GM10847 (cell line): ENCODE data around the gene MAGEC3.

ENCODE experiments used
- POLR2A ChIP-seq: IDR thresholded peaks from 2 replicates; pipeline ENCODE4 v1.6.1; 2011; ENCODE audit not compliant: insufficient read length; ENCODE audit errors: extremely low read depth

Gene MAGEC3, protein sequence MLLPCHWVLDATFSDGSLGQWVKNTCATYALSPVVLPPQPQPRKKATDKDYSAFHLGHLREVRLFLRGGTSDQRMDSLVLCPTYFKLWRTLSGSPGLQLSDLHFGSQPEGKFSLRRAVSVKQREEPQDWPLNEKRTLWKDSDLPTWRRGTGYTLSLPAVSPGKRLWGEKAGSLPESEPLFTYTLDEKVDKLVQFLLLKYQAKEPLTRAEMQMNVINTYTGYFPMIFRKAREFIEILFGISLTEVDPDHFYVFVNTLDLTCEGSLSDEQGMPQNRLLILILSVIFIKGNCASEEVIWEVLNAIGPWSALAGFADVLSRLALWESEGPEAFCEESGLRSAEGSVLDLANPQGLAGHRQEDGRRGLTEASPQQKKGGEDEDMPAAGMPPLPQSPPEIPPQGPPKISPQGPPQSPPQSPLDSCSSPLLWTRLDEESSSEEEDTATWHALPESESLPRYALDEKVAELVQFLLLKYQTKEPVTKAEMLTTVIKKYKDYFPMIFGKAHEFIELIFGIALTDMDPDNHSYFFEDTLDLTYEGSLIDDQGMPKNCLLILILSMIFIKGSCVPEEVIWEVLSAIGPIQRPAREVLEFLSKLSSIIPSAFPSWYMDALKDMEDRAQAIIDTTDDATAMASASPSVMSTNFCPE

GRCh38 chrX:141838016-141838415 lies at the start of gene MAGEC3:
Gene MAGEC3, plus strand, starts transcription at chrX:141838316. Its CDS starts 0 bp downstream, at chrX:141838316.
- TF ChIP-seq POLR2A, result no peak

DNA sequence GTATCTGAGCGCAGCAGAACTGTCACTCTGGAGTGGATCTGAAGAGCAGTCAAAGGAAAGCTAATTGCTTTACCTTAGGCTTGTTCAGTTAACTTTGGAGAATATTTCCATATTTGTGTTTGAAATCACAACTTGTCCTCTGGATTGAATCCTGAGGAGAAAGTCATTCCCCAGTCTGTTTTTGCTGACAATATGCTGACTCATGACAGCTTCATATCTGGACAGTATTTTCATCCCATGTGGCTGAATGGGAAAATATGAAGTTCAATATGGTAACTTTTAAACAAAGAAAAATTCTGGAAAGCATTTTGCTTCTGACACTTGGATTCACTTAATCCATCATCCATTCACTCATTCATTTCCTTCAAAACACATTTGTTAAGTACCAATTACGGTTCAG lies 46.3 kb upstream of the MAGEC3 start:
- TF ChIP-seq POLR2A, result no peak

DNA sequence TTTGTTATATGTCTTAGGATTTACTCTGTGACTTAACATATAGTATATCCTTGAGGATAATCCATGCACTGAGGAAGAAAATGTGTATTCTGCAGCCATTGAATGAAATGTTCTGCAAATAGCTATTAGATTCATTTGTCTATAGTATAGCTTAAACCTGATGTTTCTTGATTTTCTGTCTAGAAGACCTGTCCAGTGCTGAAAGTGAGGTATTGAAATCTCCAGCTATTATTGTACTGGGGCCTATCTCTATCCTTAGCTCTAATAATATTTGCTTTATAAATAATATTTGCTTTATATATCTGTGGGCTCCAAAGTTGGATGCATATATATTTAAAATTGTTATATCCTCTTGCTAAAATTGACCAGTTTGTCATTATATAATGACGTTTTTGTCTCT lies 26.7 kb upstream of the MAGEC3 start:
- TF ChIP-seq POLR2A, result no peak

- TF ChIP-seq POLR2A, result no peak
These were observed 23.8 kb upstream of the MAGEC3 start for GRCh38 chrX:141814213-141814857.

DNA sequence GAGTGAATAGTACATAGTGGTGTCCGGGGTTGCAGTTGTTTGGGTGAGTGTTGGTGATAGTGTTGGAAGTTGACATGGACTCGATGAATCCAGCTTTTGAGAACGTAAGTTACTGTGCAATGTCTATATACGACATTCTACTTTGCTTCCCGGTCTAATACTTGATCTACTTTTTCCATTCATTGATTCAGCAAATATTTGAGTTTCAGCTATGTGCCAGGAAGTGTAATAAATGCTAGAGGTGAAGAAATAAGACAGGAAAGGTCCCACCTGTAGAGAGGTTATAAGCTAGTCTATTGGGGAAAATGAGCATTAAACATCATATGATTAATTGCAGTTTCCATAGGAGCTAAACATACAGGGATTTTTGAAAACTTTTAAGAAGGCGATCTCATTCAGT lies 22.2 kb upstream of the MAGEC3 start:
- no peak for TF ChIP-seq POLR2A

- TF ChIP-seq POLR2A, result no peak
These were observed 5.9 kb upstream of the MAGEC3 start for GRCh38 chrX:141832247-141832646.

- no peak for TF ChIP-seq POLR2A
These were observed 1.7 kb downstream of the MAGEC3 start for GRCh38 chrX:141839856-141840255.

GRCh38 chrX:141857479-141857878 lies 19.4 kb downstream of the MAGEC3 start:
- TF ChIP-seq POLR2A, result no peak

DNA sequence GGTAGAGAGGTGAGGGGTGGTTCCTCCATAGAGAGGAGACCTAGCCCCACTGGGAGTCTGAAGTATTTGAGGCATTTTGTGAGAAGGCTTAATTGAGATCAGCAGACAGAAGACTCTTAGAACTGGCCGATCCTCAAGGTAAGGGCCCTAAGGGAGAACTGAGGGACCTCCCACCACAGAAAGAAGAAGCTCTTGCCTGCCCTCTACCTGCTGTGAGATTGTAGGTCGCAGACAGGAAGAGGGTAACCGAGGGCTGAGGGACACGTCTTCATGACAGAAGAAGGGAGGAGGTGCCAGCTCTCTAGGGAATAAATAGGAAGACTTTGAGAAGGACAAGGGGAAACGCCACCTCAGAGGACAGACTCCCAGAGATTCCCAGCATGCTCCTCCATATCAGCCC lies 41.5 kb downstream of the MAGEC3 start:
- TF ChIP-seq POLR2A, result no peak

DNA sequence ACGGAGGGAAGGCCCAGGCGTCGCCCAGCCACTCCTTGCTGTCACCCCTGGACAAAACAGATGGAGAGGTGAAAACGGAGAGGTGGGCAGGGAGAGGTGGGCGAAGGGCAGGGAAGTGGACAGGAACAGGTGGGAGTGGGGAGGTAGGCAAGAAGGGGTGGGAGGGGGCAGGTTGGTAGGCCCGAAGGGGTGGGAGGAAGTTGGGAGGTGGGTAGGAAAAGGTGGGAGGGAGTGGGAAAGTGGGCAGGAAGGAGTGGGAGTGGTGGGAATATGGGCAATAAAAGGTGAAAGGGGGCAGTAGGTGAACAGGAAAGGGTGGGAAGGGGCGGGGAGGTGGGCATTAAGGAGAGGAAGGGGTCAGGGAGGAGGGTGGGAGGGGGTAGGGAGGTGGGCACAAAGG lies 56.6 kb downstream of the MAGEC3 start:
- TF ChIP-seq POLR2A, result no peak

GRCh38 chrX:141897690-141898089 lies 59.6 kb downstream of the MAGEC3 start:
- no peak for TF ChIP-seq POLR2A

GRCh38 chrX:141902366-141902765 lies 64.2 kb downstream of the MAGEC3 start:
- no peak for TF ChIP-seq POLR2A

- no peak for TF ChIP-seq POLR2A
These were observed 65.5 kb downstream of the MAGEC3 start, which contains the start of gene MAGEC1 for GRCh38 chrX:141903400-141904155. Gene MAGEC1, plus strand, starts transcription at chrX:141903894. Its CDS starts 1,179 bp downstream, at chrX:141905073.

DNA sequence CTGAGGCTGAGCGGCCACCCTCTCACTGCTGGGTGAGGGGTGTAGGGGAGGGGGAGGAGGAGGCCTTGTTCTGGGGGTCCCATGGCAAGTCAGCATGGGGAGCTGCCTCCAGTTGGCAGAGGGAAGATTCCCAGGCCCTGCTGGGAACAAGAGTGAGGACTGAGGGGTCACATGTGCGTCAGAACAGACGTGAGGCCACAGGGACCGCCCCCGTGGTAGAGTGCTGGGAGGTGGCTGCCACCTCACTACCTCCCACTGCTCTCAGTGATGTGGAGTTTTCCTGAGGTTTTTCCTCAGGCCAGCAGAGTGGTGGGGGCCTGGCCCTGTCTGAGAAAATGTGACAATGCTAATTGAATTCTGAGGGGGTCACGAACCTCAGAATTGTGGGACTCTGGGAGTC lies 66.1 kb downstream of the MAGEC3 start:
- no peak for TF ChIP-seq POLR2A

- no peak for TF ChIP-seq POLR2A
These were observed 79.7 kb downstream of the MAGEC3 start for GRCh38 chrX:141917801-141918200.
